HT-29 (cell line): ENCODE measurements around the gene IGF2BP3. TPM values are rescaled to one million over a fixed set of nuclear protein-coding genes. Genes with fewer than 3 reads are reported as not detected.
A peak's percentile ranks its signal among the peaks of the same experiment; 100 is the strongest.
"Not testable (repeated sequence)": the region's sequence is repeated elsewhere in the genome, so short reads cannot be mapped to it uniquely, and the experiment has no call there.

Source experiments
- DNase-seq: peaks from one replicate; pipeline ENCODE4 v3.0.0-alpha.2; 2015; ENCODE audit warnings: low spot score
- total RNA-seq: library from RNA; depleted of rRNA; stranded (reverse); fragments of >200 nt; shearing (Covaris generic); gene quantifications from 2 replicates; pipeline ENCODE4 v1.2.3, GENCODE V29; 2014

Gene IGF2BP3
- total RNA-seq, 1 experiment from 2014 or later, result 30.0 TPM

DNA sequence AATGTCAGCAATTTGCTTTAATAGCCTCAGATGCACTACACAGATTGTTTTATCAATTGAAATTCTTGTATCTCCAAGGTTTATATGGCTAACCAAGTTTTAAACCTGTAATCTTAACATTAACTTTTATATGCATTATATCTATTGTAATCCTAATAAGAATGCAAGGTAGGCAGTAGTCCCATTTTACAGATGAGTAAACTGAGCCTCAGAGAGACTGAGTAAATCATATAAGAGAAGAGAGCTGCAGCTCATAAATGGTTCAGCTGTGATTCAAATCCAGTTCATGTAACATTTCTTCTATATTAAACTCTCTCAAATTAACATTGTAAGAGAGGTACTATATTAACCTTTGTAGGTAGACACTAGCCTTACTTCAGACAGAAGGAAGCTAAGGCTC, 127.2 kb downstream of the IGF2BP3 start:
- no peak for DNase-seq

GRCh38 chr7:23341846-23342598, 128.3 kb downstream of the IGF2BP3 start:
- DNase-seq, result no peak

DNA sequence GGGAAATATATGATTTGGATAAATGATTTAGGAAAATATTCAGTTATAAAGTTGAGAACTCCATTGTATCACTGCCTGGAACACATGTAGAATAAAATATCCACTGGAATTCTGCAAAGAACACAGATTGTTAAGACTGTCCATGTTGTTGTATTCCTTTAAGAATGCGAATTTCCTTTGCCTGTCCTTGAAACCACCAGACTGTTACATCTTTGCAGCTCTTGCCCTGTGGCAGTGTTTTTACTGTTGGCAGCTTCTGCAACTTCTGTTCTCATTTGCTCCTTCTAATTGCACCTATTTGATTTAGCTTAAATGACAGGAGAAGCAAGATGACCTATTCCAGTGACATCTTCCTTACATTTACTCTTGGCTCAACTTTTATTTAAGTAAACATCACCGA, 131.4 kb downstream of the IGF2BP3 start:
- no peak for DNase-seq

GRCh38 chr7:23338439-23338838, 131.9 kb downstream of the IGF2BP3 start:
- no peak for DNase-seq

- no peak for DNase-seq
Observed at GRCh38 chr7:23337374-23337773, 132.9 kb downstream of the IGF2BP3 start.

DNA sequence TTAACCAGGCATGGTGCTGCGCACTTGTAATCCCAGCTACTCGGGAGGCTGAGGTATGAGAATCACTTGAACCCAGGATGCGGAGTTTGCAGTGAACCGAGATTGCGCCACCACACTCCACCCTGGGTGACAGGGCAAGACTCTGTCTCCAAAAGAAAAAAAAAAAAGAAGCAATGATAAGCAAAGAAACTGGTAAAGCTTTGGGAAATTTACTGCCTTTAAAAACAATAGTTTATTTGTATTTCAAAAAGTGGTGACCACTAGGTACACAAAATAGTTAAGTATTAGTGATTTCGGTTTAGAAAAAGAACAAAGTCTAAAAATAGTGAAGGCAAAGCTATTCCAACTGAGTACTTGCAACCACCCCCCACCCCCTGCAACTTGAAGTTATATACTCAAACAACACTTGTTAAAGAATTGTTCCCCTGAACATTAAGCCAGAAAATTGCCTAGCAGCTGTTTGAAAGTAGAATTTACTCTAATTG, 133.4 kb downstream of the IGF2BP3 start:
- no peak for DNase-seq

GRCh38 chr7:23336086-23336485, 134.2 kb downstream of the IGF2BP3 start:
- no peak for DNase-seq

- DNase-seq, result no peak
Observed at GRCh38 chr7:23335621-23336020, 134.7 kb downstream of the IGF2BP3 start.

GRCh38 chr7:23335136-23335535, 135.2 kb downstream of the IGF2BP3 start:
- no peak for DNase-seq

DNA sequence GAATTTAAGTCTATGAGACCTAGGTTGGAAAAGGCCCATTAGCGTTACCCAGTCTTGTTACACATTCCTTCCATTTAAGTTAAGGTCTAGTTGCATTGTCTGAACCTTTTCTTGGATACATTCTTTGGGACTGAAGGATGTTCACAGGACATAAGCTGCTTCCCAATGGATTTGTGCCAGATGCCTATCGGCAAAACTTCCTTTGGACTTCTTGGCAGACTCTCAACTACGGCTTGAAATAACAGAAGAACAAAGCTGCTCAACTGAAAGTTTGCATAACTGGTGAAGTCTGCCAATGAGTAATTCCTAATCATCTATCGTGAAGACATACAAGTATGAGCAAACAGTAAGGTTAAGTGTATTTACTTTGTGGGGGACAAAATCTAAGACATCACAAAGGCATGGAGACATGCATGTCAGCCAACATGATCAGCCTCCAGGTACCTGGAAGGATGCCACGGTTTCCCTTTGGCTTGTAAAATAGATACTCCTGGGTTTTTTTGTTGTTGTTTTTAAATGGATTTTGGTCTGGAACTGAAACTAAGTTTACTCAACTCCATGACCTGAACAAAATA, 135.7 kb downstream of the IGF2BP3 start:
- peak; percentile 92 for DNase-seq

DNA sequence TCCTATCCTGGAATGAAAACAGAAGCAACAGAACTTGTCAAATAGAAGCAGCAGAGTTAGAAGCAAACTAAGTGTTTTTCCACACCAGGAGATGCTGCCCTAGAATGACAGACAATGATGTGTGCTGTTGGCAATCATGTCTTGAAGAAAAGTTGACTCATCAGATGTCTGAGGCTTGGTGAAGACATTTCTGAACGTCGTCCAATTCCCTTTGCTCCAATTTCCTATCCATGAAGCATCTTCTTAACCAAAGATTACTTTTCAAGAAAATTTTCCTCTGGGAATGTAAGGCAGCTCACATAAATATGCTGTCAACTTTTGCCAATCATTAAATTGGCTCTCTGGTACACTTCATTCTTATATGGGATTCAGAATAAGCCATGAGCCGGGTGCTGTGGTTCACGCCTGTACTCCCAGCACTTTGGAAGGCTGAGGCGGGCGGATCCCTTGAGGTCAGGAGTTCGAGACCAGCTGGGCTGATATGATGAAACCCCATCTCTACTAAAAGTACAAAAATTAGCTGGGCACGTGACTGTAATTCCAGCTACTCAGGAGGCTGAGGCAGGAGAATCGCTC, 136.5 kb downstream of the IGF2BP3 start:
- DNase-seq, result peak; percentile 25

- DNase-seq, result peak; percentile 62
Observed at GRCh38 chr7:23332910-23333612, 137.2 kb downstream of the IGF2BP3 start.

GRCh38 chr7:23332193-23332592, 138.1 kb downstream of the IGF2BP3 start:
- DNase-seq, result no peak

- no peak for DNase-seq
Observed at GRCh38 chr7:23331132-23331531, 139.2 kb downstream of the IGF2BP3 start.

DNA sequence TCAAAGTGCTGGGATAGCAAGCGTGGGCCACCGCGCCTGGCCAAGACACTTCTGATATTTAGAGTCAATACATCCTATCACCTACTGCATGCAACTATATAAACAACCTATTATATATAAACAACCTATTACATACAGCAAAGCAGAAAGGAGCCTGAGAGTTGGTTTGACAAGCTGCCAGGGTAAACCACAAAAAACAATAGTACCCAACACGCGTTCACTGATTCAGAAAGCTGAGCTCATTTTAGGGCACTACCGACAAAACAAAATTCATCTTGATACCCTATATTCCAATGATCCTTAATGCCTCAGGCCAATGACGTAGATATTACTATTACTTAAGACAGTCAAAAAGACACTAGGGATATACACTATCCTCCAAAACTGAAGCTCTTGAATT, 154.9 kb downstream of the IGF2BP3 start:
- no peak for DNase-seq

DNA sequence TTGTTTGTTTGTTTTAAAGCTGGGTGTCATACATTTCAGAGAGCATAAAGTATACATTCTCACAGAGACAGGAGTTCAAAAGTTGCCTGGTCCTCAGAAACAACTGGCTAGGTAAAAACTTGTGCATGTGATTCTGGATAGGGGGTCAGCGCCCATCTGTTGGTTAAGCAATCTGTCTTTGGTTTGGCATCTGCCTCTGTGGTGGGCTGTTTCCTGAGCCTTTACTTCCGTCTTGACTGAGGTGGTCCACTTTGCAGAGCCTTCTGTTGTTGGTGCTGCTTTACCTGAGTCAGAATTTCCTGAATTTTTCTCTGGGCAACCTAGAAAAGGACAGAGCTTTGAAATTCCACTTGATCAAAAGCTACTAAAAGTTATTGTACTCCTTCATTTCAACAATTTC, 158.2 kb downstream of the IGF2BP3 start:
- not testable (repeated sequence) for DNase-seq

DNA sequence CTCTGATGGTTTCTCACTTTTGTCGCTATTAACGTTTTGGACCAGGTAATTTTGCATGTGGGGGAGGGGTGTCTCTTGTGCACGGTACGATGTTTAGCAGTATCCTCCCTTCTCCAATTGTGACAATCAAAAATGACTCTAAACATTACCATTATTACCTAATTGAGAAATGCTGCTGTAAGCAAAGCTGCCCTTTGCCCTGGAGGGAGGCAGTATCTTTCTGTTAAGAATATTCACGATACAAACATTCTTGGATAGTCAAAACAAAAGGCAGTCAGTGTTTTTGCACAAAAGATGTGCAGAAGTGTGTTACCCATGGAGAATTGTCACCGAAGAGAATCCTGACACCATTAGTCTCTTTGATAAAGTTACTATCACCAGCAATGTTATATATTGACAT, 161.5 kb downstream of the IGF2BP3 start:
- DNase-seq, result no peak

- no peak for DNase-seq
Observed at GRCh38 chr7:23306936-23307521, 163.3 kb downstream of the IGF2BP3 start.

DNA sequence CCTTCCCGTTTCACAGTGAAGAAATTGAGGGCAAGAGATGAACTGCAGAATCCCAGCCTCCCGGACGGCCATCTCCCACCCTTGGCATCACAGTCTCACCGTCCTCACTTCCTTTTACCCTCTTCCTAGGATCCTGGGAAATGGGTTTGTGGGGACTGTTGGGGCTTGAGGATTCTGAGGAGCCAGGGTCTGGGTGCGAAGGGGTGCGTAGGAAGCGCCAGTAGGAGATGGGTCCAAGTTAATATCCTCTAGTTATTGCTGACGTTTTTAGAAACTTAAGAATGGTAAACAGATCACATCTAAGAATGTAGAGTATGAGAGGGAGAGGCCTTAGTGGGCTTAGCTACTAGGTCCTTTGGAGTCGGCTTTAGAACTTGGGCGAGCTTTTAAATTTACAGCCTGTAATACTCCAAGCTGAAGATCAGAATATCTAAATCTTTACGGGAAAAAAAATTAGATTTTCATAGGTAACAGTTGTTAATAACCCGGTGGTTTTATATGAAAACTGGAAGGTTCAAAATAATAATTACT, 170.5 kb downstream of the IGF2BP3 start:
- DNase-seq, result no peak

DNA sequence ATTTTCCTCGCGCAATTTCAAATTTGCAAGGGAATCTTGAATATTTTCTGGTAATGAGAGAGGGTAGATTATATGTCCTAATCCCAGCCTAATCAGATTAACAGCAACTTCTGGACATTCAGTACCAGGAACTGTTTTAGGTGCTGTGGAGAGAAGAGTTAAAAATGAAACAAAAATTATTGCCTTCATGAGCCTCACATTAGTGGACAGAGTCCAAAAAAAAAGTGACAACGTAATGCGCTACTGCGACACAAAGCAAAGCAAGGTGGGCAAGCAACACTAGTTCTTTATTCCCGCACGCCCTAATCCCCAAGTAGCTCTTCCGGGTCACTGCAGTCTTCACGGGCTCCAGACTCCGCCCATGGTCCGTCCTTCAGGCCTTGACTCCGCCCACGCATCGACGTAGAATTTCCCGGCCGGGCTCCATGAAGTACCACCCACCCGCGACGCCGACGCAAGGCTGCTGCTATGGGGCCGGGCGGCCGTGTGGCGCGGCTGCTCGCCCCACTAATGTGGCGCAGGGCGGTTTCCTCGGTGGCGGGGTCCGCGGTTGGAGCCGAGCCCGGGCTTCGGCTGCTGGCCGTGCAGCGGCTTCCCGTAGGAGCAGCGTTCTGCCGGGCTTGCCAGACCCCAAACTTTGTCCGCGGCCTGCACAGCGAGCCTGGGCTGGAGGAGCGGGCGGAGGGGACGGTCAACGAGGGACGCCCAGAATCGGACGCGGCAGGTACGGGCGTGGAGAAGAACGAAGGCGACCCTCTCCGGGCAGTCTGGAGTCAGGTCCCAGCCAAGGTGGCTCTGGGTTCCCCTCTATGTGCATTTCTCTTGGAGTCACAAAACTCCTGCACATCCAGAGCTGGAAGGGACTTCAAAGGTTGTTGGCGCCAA, 171.2 kb downstream of the IGF2BP3 start, which contains the start of gene MALSU1:
Gene MALSU1, plus strand, starts transcription at position 455 of the 885 bp plus-strand sequence. Its CDS starts 14 bp downstream, at position 469.
- DNase-seq, result peak; percentile 99
